Measurements from ENCODE around the gene MED16.
"Not testable (repeated sequence)": the region's sequence is repeated elsewhere in the genome, so short reads cannot be mapped to it uniquely, and the experiment has no call there.

MED16 gene

GRCh38 chr19:888581-889385, 4.2 kb downstream of the MED16 start:
- DNase-seq (ENCODE audit: low spot score) = no peak

DNA sequence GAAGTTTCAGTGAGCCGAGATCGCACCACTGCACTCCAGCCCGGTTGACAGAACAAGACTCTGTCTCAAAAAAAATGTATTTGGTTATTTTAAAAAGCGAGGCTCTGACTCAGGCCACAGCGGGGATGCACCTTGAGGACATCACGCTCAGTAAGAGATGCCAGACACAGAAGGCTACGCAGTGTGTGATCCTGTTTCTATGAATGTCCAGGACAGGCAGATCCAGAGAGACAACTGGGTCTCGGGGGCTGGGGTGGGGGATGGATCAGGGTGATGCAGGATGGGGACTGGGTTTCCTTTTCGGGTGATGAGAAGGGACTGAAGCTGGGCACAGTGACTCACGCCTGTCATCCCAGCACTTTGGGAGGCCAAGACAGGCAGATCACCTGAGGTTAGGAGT, 5.4 kb downstream of the MED16 start:
- DNase-seq (ENCODE audit: low spot score) = no peak

GRCh38 chr19:887072-887471, 5.9 kb downstream of the MED16 start:
- DNase-seq (ENCODE audit: low spot score) = no peak

DNA sequence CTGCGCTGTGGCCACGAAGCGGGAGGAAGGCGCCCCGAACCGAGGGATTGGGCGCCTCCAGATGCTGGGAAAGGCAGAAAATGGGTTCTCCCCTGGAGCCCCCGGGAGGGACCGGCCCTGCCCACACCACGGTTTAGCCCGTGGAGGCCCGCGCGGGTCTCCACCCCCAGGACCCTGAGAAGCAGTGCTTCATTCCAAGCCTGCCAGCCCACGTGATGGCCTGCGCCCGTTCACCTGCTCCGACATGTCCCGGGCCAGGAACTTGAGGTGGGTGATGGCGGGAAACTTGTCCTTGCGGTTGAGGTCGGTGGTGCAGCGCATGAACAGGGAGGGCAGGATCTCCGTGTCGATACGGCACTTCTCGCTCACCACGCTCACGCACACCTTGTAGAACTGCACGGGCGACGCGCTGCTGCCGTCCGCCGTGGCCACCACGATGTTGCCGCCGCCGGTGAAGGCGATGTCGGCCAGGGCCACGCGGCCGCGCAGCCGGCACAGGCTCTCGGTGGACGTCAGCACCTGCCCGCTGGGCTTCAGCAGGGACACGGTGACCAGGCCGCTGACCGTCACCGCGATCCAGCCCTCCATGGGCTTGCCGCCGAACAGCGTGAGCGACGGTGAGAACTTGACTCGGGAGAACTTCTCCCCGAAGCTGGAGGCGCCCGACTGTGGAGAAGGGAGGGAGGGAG, 7.3 kb downstream of the MED16 start:
- no peak for DNase-seq (ENCODE audit: low spot score)

DNA sequence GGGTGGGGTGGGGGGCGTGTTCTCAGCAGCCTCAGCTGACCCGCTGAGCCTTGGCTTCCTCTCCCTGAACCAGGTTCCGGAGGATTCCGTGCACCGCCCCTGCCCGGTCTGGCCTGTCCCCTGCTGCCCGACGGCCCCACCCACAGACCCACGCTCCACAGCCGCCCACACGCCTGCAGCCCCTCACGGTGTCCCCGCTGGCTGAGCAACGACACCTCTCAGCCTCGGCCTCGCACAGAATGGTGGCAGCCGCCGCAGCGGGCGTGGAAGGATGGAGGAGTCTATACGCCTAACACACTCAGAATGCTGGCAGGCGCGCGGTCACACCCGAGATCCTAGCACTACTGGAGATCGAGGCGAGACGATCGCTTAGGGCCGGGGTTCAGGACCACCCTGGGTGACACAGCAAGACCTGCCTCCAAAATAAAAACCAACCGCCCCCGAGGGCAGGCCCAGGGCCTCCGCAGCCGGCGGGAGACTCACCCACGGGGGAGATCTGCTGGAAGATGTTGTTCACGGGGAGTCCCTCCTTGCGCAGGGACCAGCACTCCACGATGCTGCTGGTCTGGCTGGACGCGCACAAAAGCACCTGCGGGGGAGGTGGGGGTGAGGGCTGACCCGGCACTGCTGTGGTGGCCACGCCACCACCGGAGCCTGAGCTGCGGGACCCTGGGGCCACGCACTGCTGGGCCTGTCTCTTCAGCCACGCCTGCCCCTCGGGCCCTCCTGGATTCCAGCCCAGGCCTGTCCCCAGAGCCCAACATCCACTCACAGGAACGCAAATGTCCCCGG, 8.4 kb downstream of the MED16 start:
- DNase-seq (ENCODE audit: low spot score) = no peak

GRCh38 chr19:883661-884211, 9.3 kb downstream of the MED16 start:
- DNase-seq (ENCODE audit: low spot score) = no peak

- no peak for DNase-seq (ENCODE audit: low spot score)
These were observed 10.0 kb downstream of the MED16 start for GRCh38 chr19:882871-883497.

GRCh38 chr19:881385-882071, 11.5 kb downstream of the MED16 start:
- no peak for DNase-seq (ENCODE audit: low spot score)

GRCh38 chr19:879711-880438, 13.1 kb downstream of the MED16 start:
- no peak for DNase-seq (ENCODE audit: low spot score)

DNA sequence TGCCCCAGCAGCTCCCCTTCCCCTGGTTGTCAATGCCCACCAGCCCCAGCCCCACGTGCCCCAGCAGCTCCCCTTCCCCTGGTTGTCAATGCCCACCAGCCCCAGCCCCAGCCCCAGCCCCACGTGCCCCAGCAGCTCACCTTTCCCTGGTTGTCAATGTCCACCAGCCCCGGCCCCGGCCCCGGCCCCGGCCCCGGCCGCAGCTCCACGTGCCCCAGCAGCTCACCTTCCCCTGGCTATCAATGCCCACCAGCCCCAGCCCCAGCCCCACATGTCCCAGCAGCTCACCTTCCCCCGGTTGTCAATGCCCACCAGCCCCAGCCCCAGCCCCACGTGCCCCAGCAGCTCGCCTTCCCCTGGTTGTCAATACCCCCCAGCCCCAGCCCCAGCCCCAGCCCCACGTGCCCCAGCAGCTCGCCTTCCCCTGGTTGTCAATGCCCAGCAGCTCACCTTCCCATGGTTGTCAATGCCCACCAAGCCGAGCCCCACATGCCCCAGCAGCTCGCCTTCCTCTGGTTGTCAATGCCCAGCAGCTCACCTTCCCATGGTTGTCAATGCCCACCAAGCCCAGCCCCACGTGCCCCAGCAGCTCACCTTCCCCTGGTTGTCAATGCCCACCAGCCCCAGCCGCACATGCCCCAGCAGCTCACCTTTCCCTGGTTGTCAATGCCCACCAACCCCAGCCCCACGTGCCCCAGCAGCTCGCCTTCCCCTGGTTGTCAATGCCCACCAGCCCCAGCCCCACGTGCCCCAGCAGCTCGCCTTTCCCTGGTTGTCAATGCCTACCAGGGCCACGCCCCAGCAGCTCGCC, 14.0 kb downstream of the MED16 start:
- not testable (repeated sequence) for DNase-seq (ENCODE audit: low spot score)

GRCh38 chr19:877992-878660, 14.9 kb downstream of the MED16 start:
- not testable (repeated sequence) for DNase-seq (ENCODE audit: low spot score)

DNA sequence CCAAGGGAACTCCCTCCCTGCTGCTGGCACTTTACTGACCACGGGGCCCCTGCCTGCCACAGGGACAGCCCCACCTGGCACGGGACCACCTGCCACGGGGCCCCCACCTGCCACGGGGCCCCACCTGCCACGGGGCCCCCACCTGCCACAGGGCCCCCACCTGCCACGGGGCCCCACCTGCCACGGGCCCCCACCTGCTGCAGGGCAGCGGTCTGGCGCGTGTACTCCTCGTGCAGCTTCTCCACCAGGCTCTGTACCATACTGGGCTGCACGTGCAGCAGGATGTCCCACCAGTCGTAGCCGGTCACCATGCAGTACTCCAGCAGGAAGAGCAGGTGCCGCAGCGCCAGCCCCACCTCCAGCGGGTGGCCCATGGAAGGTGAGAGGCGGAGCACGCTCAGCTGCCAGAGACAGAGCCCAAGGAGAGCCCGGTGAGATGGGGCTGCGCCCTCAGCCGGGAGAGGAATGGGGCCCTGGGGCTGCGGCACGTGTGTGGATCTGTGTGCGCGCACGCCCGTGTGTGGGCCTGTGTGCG, 16.1 kb downstream of the MED16 start:
- DNase-seq (ENCODE audit: low spot score) = no peak

DNA sequence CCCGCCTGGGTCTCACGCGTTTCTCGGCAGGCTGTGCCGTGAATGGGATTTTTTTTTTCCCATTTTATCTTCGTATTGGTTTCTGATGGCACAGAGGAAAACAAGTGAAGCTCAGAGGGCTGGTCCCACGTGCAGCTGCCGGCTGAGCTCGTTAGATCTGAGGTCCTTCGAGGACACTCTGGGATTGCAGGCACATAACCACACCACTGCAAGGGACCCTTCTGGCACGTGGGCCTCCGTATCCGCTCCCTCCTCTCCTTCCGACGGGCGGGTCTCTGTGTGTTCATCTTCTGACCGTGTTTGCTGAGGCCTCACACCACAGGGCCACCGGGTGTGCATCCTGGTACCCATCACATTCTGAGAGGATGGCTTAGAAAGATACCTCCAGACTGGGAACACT, 16.9 kb downstream of the MED16 start:
- DNase-seq (ENCODE audit: low spot score) = no peak

- DNase-seq (ENCODE audit: low spot score) = no peak
These were observed 17.6 kb downstream of the MED16 start for GRCh38 chr19:875265-875879.

DNA sequence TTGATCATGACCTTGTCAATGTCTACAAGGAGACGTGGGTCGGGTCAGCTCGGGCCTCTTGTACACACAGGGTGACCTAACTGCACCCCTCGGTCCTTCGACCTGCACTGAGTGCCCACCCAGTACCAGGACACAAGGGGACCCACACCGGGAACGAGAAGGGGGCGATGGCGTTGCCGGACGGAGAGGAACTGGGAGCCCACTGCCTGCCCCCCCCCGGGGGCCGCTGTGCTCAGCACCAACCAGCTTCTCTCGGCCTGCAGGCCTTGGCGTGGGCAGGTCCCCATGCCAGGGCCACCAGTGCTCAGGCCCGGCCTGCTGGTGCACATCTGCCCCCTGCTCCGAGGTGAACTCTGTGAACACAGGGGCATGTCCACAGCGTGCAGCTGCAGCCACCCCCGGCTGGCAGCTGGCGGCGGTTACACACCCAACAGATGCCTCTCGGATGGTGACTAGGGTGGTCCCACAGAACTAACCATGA, 19.4 kb downstream of the MED16 start:
- no peak for DNase-seq (ENCODE audit: low spot score)

DNA sequence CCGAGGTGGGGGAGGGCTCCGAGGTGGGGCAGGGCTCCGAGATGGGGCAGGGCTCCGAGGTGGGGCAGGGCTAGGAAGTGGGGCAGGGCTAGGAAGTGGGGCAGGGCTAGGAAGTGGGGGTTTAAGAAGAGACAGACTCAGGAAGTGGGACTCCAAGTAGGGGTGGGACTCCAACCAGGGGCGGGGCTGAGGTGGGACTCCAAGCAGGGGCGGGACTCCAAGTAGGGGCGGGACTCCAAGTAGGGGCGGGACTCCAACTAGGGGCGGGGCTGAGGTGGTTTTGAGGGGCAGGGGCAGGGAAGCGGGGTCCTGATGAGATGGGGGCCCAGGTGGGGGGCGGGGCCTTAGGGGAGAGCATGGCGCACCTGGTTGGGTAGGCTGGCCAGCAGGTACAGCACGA, 19.9 kb downstream of the MED16 start:
- peak; percentile 19 for DNase-seq (ENCODE audit: low spot score)

DNA sequence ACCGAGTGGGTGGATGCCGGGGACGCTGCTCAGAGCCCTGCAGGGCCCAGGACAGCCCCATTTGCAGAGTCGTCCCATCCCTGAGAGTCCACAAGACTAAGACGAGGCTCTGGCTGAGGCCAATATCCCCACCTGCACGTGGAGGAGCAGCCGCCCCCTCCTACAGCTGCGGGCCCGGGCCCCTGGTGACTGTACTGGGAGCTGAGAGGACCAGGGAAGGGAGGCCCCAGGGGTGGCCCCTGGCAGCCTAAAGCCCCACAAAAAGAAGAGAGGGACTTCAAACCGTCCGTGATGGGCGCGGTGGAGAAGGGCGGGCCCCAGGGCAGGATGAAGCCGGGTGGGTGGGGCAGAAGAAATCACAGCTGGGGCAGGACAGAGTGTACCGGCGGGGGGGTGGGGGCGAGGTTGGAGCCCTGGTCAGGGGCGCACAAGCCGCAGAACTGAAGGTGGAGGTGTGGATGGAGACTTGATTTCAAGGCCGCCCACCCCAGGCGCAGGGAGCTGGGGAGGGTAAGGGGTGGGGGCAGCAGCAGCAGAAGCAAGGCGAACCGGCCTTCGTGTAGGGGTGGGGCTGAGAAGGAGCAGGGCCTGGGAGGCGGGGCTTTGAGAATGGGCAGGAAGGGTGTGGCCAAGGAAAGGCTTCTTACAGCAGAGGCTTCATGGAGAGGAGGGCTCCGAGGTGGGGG, 20.6 kb downstream of the MED16 start:
- peak; percentile 36 for DNase-seq (ENCODE audit: low spot score)

All from LoVo (cell line).